SK-N-SH treated with all-trans-retinoic acid at 6 μM for 48 hours (cell line): ENCODE data around the gene PPM1H.

Experiments used
- ATAC-seq: fragments of 200-7000 bp; cut with Tn5 transposase; 3 replicates; pipeline ENCODE4 v1.9.1; 2020; ENCODE audit warnings: mild to moderate bottlenecking, moderate library complexity
- ARNTL ChIP-seq: fragments of 450-650 bp; formaldehyde crosslinking; IDR thresholded peaks from 2 replicates; pipeline ENCODE4 v1.5.0; 2020; ENCODE audit warnings: low read depth, mild to moderate bottlenecking, moderate library complexity, borderline replicate concordance
- BACH2 ChIP-seq: fragments of 250-450 bp; sonication (Bioruptor Pico); IDR thresholded peaks from 2 replicates; pipeline ENCODE4 v1.9.0; 2021; ENCODE audit warnings: mild to moderate bottlenecking, borderline replicate concordance
- CREB5 ChIP-seq: fragments of 250-450 bp; sonication (Bioruptor Pico); IDR thresholded peaks from 2 replicates; pipeline ENCODE4 v1.5.1; 2020; ENCODE audit warnings: low read depth, mild to moderate bottlenecking, moderate library complexity
- CSDC2 ChIP-seq: fragments of 250-450 bp; sonication (Bioruptor Pico); IDR thresholded peaks from 2 replicates; pipeline ENCODE4 v1.5.0; 2020; ENCODE audit warnings: mild to moderate bottlenecking, moderate library complexity
- CSRNP3 ChIP-seq: fragments of 250-450 bp; sonication (Bioruptor Pico); IDR thresholded peaks from 2 replicates; pipeline ENCODE4 v1.5.1; 2021; ENCODE audit warnings: mild to moderate bottlenecking, moderate library complexity
- ESRRG ChIP-seq: fragments of 250-450 bp; sonication (Bioruptor Pico); IDR thresholded peaks from 2 replicates; pipeline ENCODE4 v1.6.1; 2021; ENCODE audit warnings: mild to moderate bottlenecking
- ISL1 ChIP-seq: fragments of 250-450 bp; sonication (Bioruptor Pico); IDR thresholded peaks from 2 replicates; pipeline ENCODE4 v2.1.2; 2022; ENCODE audit warnings: mild to moderate bottlenecking, moderate library complexity
- OSR1 ChIP-seq: fragments of 250-450 bp; sonication (Bioruptor Pico); IDR thresholded peaks from 2 replicates; pipeline ENCODE4 v1.8.0; 2022; ENCODE audit warnings: moderate library complexity, mild to moderate bottlenecking, inconsistent platforms
- PATZ1 ChIP-seq: fragments of 250-450 bp; sonication (Bioruptor Pico); IDR thresholded peaks from 2 replicates; pipeline ENCODE4 v1.8.0; 2020; ENCODE audit warnings: mild to moderate bottlenecking, moderate library complexity, borderline replicate concordance
- POU6F1 ChIP-seq: fragments of 250-450 bp; sonication (Bioruptor Pico); IDR thresholded peaks from 2 replicates; pipeline ENCODE4 v1.8.0; 2021; ENCODE audit warnings: low read depth, mild to moderate bottlenecking, moderate library complexity, borderline replicate concordance
- PPARA ChIP-seq: fragments of 250-450 bp; sonication (Bioruptor Pico); IDR thresholded peaks from 2 replicates; pipeline ENCODE4 v1.5.0; 2020; ENCODE audit warnings: mild to moderate bottlenecking, borderline replicate concordance
- RARB ChIP-seq: fragments of 250-450 bp; sonication (Bioruptor Pico); IDR thresholded peaks from 2 replicates; pipeline ENCODE4 v1.8.0; 2021; ENCODE audit warnings: mild to moderate bottlenecking, moderate library complexity
- SNAI2 ChIP-seq: fragments of 250-450 bp; sonication (Bioruptor Pico); IDR thresholded peaks from 2 replicates; pipeline ENCODE4 v1.5.0; 2020; ENCODE audit warnings: mild to moderate bottlenecking, moderate library complexity
- TCF4 ChIP-seq: fragments of 250-450 bp; sonication (Bioruptor Pico); IDR thresholded peaks from 2 replicates; pipeline ENCODE4 v1.8.0; 2021; ENCODE audit warnings: mild to moderate bottlenecking, moderate library complexity, borderline replicate concordance
- TOX ChIP-seq: fragments of 250-450 bp; sonication (Bioruptor Pico); IDR thresholded peaks from 2 replicates; pipeline ENCODE4 v1.8.0; 2021; ENCODE audit warnings: mild to moderate bottlenecking, moderate library complexity, borderline replicate concordance
- TSHZ2 ChIP-seq: fragments of 250-450 bp; sonication (Bioruptor Pico); IDR thresholded peaks from 2 replicates; pipeline ENCODE4 v1.5.0; 2020; ENCODE audit warnings: mild to moderate bottlenecking, moderate library complexity
- ZC3H10 ChIP-seq: fragments of 250-450 bp; sonication (Bioruptor Pico); IDR thresholded peaks from 2 replicates; pipeline ENCODE4 v1.5.1; 2021; ENCODE audit warnings: mild to moderate bottlenecking, moderate library complexity
- ZFP3 ChIP-seq: fragments of 250-450 bp; sonication (Bioruptor Pico); IDR thresholded peaks from 2 replicates; pipeline ENCODE4 v1.5.0; 2020; ENCODE audit warnings: mild to moderate bottlenecking, moderate library complexity
- ZFP30 ChIP-seq: fragments of 450-650 bp; formaldehyde crosslinking; IDR thresholded peaks from 2 replicates; pipeline ENCODE4 v1.5.0; 2022; ENCODE audit warnings: mild to moderate bottlenecking, moderate library complexity
- ZNF70 ChIP-seq: fragments of 450-650 bp; formaldehyde crosslinking; IDR thresholded peaks from 2 replicates; pipeline ENCODE4 v1.5.0; 2020; ENCODE audit warnings: mild to moderate bottlenecking, moderate library complexity
- ZNF8 ChIP-seq: fragments of 450-650 bp; formaldehyde crosslinking; IDR thresholded peaks from 2 replicates; pipeline ENCODE4 v1.5.0; 2020; ENCODE audit warnings: mild to moderate bottlenecking, moderate library complexity

Gene PPM1H

GRCh38 chr12:62722971-62723680, 211.8 kb downstream of the PPM1H start:
- no peak for TF ChIP-seq TCF4
- no peak for TF ChIP-seq PPARA (CRISPR knock-in tag)
- TF ChIP-seq ZNF8 (CRISPR knock-in tag), result no peak
- no peak for TF ChIP-seq ZNF70 (CRISPR knock-in tag)
- TF ChIP-seq CSDC2 (CRISPR knock-in tag), result no peak
- no peak for TF ChIP-seq ZC3H10 (CRISPR knock-in tag)
- no peak for TF ChIP-seq ISL1 (CRISPR knock-in tag)
- no peak for TF ChIP-seq RARB (CRISPR knock-in tag)
- TF ChIP-seq ARNTL, result no peak
- TF ChIP-seq SNAI2 (CRISPR knock-in tag), result no peak
- ATAC-seq, result no peak

GRCh38 chr12:62720661-62721330, 214.2 kb downstream of the PPM1H start:
- peak; percentile 44 for ATAC-seq
- TF ChIP-seq ZNF70 (CRISPR knock-in tag) (no peak), ARNTL (no peak), ZNF8 (CRISPR knock-in tag) (no peak), CREB5 (no peak), CSDC2 (CRISPR knock-in tag) (no peak), TOX (no peak), TSHZ2 (CRISPR knock-in tag) (no peak), BACH2 (no peak), PATZ1 (no peak), POU6F1 (no peak), OSR1 (CRISPR knock-in tag) (no peak), ESRRG (CRISPR knock-in tag) (no peak), SNAI2 (CRISPR knock-in tag) (no peak), ZFP30 (no peak), ZFP3 (CRISPR knock-in tag) (no peak), TCF4 (no peak)

GRCh38 chr12:62720025-62720424, 214.9 kb downstream of the PPM1H start:
- no peak; the same call in 2 of the 3 replicates for ATAC-seq
- no peak for TF ChIP-seq CSRNP3 (CRISPR knock-in tag)
- no peak for TF ChIP-seq ARNTL
- no peak for TF ChIP-seq ZC3H10 (CRISPR knock-in tag)
- TF ChIP-seq ESRRG (CRISPR knock-in tag), result no peak
- no peak for TF ChIP-seq SNAI2 (CRISPR knock-in tag)
- TF ChIP-seq, all 23 proteins: peak for 0
